ENCODE results near the gene SYVN1.
"Not testable (repeated sequence)": the region's sequence is repeated elsewhere in the genome, so short reads cannot be mapped to it uniquely, and the experiment has no call there.

Gene SYVN1

DNA sequence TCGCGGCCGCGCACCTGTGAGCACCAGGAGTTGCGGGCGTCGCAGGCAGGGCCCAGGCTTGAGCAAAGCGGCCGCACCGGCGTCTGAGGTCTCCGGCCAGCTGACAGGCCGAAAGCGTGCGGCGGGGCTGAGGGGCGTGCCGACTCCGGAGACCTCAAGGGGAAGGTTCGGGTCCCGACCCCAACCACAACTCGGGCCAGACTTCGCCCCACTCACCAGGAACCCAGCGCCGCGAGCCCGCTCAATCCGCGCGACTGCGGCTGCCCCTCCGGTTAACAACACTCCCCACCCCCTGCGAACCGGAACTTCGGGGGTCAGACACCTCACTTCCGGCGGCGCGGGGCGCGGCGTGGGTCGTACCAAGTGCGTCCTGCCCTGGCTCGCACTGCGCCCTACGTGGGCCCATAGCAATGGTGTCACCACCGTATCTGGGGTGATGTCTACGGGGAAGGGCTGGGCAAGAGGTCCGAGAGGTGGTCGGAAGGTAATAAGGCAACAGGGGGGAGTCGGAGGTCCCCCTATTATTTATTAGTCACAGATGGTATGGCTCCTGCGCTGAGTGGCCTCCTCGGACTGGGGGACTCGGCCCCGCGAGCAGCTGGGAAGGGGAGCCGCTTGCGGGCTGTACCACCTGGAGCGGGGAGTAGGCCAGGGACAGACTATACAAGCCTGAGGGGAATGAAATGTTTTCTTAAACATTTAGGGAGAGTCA is at the start of gene SYVN1:
SYVN1 (minus strand) TSS at position 280 of the 712 bp plus-strand sequence. CDS start 918 bp downstream, outside the sequence.
- no peaks in the 10 kb centered on the region for H3K27me3 ChIP-seq (ENCODE audit: insufficient read depth, low read depth, severe bottlenecking)
- TF ChIP-seq, protein P1, sequence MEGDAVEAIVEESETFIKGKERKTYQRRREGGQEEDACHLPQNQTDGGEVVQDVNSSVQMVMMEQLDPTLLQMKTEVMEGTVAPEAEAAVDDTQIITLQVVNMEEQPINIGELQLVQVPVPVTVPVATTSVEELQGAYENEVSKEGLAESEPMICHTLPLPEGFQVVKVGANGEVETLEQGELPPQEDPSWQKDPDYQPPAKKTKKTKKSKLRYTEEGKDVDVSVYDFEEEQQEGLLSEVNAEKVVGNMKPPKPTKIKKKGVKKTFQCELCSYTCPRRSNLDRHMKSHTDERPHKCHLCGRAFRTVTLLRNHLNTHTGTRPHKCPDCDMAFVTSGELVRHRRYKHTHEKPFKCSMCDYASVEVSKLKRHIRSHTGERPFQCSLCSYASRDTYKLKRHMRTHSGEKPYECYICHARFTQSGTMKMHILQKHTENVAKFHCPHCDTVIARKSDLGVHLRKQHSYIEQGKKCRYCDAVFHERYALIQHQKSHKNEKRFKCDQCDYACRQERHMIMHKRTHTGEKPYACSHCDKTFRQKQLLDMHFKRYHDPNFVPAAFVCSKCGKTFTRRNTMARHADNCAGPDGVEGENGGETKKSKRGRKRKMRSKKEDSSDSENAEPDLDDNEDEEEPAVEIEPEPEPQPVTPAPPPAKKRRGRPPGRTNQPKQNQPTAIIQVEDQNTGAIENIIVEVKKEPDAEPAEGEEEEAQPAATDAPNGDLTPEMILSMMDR (IDR thresholded peaks at IDR 0.05; ENCODE audit: low read depth, low read length), result no peak
- DNase-seq, result peak; percentile 90
- peak within 1 kb of the TSS; percentile 65 for H3K4me3 ChIP-seq (ENCODE audit: low read depth, low read length)
- H3K9me3 ChIP-seq (ENCODE audit: severe bottlenecking), result no peaks in the 10 kb centered on the region
- H3K27ac ChIP-seq, result peak within 1 kb of the TSS; percentile 100
- peaks cover 35% of the 10 kb centered on the region for H3K36me3 ChIP-seq

DNA sequence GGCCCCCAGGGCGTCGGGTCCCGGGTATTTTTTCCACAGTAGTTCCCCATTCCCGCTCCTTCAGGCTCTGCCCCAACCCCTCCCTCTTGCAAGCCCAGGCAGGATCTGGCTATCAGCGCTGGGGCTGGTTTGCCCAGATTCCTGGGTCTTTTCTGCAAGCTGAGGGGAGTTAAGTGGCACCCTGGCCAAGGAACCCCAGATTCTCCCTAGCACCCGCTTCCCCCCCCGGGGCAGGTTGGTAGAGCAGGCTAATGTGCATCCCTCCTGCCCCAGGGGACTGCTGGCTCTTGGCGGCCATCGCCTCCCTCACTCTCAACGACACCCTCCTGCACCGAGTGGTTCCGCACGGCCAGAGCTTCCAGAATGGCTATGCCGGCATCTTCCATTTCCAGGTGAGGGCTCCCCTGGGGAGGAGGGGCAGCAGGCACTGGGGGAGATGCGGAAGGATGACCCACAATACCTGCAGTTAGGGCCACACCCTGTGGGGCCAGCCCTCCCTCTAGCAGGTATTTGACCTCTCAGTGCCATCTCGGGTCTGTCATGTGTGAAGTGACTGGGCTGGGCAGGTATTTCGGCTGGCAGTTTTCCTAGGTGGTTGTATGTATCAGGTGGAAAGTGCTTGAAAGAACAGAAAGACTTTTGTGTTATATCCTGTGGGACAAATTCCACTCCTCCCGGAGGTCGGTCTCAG is 49.0 kb upstream of the SYVN1 start:
- Histone ChIP-seq H3K27me3 (ENCODE audit: insufficient read depth, low read depth, severe bottlenecking) (no peaks in the 10 kb centered on the region), H3K36me3 (peaks cover 24% of the 10 kb centered on the region), H3K27ac (no peak overlapping the region), H3K4me3 (ENCODE audit: low read depth, low read length) (no peak overlapping the region), H3K9me3 (ENCODE audit: severe bottlenecking) (no peaks in the 10 kb centered on the region)
- TF ChIP-seq, protein P1 (IDR thresholded peaks at IDR 0.05; ENCODE audit: low read depth, low read length), result no peak
- DNase-seq, result no peak

DNA sequence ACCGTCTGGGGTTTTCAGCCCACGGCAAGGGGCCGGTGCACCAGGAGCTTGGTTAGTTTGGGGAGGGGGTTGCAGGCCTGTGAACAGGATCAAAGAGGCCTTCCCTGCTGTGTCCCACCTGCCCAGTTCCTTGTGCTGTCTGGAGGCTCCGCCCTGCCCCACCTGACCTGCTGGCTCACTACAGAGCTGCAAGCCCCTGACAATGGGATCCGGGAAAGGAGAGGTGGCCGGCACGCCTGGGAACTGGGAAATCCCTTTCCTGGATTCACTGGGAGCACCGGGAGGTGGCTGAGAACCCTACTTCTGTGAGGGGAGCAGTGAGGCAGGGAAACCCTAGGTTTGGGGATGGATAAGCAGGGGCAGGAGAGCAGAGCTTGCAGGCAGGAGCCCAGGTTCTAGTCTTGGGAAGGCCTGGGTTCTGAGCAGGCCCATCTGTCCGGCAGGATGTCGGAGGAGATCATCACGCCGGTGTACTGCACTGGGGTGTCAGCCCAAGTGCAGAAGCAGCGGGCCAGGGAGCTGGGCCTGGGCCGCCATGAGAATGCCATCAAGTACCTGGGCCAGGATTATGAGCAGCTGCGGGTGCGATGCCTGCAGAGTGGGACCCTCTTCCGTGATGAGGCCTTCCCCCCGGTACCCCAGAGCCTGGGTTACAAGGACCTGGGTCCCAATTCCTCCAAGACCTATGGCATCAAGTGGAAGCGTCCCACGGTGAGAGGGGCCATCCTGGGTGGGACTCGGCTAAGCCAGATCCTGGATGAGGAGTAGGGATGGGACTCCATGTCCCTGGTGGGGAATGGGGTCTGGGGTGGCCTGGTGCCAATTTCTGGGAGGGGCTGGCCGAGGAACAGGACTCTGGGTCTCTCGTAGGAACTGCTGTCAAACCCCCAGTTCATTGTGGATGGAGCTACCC is 48.2 kb upstream of the SYVN1 start:
- Histone ChIP-seq H3K27ac (peak overlapping the region; percentile 92), H3K9me3 (ENCODE audit: severe bottlenecking) (no peaks in the 10 kb centered on the region), H3K27me3 (ENCODE audit: insufficient read depth, low read depth, severe bottlenecking) (no peaks in the 10 kb centered on the region), H3K36me3 (peaks cover 19% of the 10 kb centered on the region), H3K4me3 (ENCODE audit: low read depth, low read length) (peak overlapping the region; percentile 92)
- TF ChIP-seq, protein P1 (IDR thresholded peaks at IDR 0.05; ENCODE audit: low read depth, low read length), result no peak
- DNase-seq, result peak; percentile 65

DNA sequence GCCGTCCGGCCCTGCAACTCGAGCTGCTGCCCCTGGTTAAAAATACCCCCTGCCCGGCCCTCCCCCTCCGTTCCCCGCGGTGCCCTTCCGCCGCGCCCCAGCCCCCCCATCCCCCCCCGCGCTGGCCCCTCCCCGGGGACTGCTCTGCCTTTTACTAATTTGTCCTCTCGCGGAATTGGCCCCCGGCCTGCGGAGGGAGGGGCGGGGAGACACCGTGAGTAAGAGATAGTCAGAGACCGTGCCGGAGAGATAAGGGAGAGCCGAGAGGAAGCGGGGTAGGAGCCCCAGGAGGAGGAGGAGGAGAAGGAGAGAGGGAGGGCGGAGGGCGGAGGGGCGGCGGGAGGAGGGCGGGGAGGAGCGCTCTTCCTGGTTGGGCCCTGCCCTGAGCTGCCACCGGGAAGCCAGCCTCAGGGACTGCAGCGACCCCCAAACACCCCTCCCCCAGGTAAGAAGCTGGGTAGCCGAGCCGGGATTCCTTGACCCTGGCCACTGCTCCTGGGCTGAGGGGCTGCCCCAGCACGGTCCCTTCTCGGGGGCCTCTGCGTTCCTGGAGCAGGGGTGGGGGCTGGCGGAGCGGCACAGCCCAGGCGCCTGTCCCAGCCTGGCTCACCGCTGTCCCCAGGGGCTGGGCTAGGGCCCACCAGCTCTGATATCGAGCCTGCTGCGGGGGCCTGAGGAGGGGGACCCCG is 47.4 kb upstream of the SYVN1 start, which contains the start of gene CAPN1:
CAPN1 (plus strand) TSS at position 360 of the 689 bp plus-strand sequence. CDS start 774 bp downstream, outside the sequence.
- Histone ChIP-seq H3K4me3 (ENCODE audit: low read depth, low read length) (peak within 1 kb of the TSS; percentile 92), H3K36me3 (peaks cover 11% of the 10 kb centered on the region), H3K27me3 (ENCODE audit: insufficient read depth, low read depth, severe bottlenecking) (no peaks in the 10 kb centered on the region), H3K27ac (peak within 1 kb of the TSS; percentile 92), H3K9me3 (ENCODE audit: severe bottlenecking) (no peaks in the 10 kb centered on the region)
- peak; percentile 72 for DNase-seq
- TF ChIP-seq, protein P1 (IDR thresholded peaks at IDR 0.05; ENCODE audit: low read depth, low read length), result no peak

DNA sequence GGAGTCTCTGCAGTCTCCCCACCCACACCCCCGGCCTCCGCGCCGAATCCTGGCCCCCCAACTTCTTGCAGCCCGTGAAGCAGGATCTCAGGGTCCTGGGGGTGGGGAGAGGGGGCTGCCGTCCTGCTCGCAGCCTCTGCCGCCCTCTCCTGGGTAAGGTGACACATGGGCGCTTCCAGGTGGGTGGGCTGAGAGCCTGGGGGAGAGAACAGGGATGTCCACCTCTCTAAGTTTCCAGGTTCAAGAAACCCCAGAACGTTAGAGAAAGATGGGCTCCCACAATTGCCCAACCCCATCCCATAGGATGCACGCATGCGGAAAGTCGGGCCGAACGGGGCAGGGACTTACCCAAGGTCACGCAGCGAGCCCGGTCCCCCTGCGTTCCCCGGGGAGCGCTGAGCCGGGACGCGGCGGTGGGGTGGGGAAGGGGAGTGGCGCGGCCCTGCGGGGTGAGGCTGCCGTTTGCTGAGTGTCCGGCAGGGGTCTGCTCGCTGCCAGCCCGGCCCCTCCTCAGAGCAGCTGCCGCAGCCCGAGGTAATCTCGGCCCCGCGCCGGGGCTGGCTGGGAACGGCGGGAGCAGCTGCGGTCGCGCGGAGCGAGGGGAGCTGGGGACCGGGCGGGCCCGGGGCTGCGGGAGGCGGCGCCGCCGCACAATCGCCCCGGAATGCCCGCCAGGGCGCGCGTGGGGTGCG is 46.7 kb upstream of the SYVN1 start:
- TF ChIP-seq, protein P1 (IDR thresholded peaks at IDR 0.05; ENCODE audit: low read depth, low read length), result peak; percentile 76

DNA sequence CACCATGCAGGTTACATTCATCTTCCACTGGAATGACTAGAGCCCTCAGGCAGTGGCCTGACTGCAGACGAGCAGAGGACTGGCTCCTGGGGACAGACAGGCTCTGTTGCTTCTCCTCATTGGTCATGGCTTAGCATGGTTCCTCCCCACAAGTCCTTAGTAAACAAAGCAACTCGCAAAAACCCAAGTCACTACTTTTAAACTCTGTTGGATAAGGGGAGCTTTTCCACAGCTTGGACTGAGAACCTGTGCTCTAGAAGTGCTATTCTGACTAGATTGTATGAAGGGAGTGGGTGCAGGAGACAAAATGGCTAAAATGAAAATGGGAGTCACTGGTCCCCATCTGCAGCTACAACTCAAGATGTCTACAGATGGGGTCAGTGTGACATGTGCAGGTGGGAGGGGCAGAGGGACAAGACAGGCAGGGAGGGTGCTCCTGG is 40.3 kb upstream of the SYVN1 start:
- H3K27ac ChIP-seq; DNase-seq; H3K27me3 ChIP-seq (ENCODE audit: insufficient read depth, low read depth, severe bottlenecking); H3K36me3 ChIP-seq; H3K4me3 ChIP-seq (ENCODE audit: low read depth, low read length); H3K9me3 ChIP-seq (ENCODE audit: severe bottlenecking): not testable (repeated sequence)

More for the DNA sequence above, 46.7 kb upstream of the SYVN1 start:
- DNase-seq, result peak; percentile 88
- H3K36me3 ChIP-seq, result peaks cover 8% of the 10 kb centered on the region
- H3K27me3 ChIP-seq (ENCODE audit: insufficient read depth, low read depth, severe bottlenecking), result no peaks in the 10 kb centered on the region
- H3K4me3 ChIP-seq (ENCODE audit: low read depth, low read length), result peak overlapping the region; percentile 92
- H3K9me3 ChIP-seq (ENCODE audit: severe bottlenecking), result no peaks in the 10 kb centered on the region
- H3K27ac ChIP-seq, result peak overlapping the region; percentile 92
